RCC 7860 (cell line): ENCODE results near the gene LRIG1.
A peak's percentile ranks its signal among the peaks of the same experiment; 100 is the strongest.

Source experiments
- DNase-seq: peaks from one replicate; pipeline ENCODE4 v3.0.0-alpha.2; 2015; ENCODE audit warnings: low spot score
- FAIRE-seq: peaks from 2 replicates; lab custom pipeline; 2012; peaks lifted over from hg19 to GRCh38; lab: Jason Lieb, UNC

Gene LRIG1

DNA sequence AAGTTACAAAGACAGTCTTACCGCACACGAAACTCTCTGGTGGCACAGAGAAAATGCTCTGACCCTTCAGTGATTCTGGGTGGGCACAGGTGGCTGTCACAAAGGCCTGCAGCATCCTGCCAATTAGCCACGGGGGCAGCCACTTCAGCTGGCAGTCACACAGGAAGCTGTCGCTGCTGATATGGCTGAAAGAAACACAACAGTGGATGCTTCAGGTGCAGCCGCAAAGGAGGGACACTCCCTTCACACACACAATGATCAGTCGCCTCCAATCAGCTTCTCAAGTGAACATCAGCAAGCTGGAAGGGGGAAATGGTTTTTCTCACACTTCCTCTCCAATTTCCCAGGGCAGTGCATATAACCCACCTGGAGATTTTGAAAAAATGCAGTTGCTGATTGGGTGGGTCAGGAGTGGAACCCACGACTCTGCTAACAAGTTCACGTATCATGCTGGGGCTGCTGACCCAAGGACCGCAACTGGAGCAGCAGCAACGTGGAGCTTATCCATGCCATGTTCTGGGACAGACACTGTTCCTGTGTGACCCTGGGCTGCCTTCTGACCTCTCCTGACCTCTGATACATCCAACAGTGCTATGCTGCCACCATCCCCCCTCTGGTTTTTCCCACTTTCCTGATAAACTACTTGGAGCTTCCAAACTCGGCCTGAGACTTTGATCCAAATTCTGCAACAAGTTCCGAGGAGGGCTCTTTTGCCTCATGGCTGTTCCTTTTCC lies 106.6 kb downstream of the LRIG1 start:
- DNase-seq, result no peak
- no peak for FAIRE-seq

DNA sequence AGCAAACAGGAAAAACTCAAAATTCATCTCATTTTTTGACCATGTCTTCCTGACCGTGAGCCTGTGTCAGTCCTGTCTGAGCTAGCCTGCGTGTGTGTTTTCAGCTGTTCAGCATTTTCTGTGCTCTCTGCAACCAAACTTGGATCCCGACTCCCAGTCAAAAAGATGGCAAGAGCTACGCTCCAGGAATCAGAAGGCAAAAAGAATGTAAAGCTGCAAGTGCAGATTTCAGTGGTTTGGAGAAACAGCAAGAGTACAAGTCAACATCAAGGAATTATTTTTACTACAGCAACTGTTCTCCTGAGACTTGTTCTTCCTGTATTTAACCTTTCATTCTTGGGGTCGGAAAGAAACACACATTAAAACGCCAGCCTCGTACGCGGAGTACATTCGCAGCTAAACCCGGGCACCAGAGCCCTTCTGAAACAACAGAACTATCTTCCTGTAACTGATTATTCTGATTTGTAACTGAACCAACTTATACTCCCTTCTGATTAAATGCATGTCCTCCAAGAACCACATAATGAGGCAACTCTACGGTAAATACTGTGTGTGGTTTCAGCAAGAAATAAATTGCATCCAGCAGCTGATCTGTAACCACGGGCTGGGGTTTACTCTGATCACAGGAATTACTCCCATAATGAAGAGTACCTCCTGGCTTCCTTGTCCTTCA lies 107.4 kb downstream of the LRIG1 start:
- DNase-seq (no peak), FAIRE-seq (no peak)

DNA sequence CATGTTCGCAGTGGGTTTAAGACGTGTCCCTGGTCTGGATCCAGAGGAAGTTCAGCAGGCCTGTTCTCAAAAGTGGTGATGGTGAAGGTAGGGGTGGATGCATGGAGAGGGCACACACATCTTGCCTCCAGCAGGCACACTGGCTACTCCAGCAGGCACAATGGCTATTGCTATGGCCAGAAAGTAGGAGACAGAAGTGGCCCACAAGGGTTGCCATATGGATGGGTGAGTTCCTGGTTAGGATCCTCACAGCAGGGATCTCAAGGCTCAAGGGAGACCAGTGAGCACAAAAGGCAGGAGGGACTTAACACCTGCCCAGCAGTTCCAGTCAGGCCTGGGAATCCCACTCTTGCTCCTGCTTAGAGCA lies 107.9 kb downstream of the LRIG1 start:
- DNase-seq, result no peak
- no peak for FAIRE-seq

DNA sequence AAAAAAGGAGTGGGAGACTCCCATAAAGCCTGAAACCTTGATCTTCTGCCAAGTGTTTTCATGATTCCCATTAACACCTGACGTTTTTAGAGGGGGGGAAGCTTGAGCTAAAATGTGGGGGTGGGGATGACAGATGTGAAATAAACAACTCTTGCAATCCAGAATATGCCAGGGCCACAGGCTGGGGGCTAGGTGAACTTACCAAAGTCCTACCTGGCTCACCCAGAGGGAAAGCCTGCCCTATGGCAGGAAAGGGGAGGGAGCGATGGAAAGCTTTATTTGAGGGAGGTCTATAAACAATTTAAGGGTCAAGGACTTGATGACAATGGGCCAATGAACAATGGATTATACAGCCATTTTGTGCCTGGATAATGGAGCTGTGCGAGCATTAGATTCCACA lies 108.3 kb downstream of the LRIG1 start:
- no peak for DNase-seq

DNA sequence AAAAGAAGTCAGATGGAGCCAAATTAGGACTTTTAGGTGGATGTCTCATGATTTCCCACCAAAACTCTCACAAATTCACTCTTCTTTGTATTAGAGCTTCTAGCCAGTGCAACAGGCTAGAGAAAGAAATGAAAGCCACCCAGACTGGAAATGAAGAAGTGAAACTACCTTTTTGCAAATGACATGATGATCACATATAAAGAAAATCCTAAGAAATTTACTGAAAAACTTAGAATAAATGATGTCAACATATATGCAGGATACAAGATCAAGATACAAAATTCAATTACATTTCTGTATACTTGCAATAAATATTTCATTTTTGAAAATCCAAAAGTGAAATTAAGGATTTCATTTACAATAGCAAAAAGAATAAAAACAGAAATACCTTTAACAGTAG lies 110.8 kb downstream of the LRIG1 start:
- DNase-seq (no peak), FAIRE-seq (no peak)

More for the DNA sequence above, 108.3 kb downstream of the LRIG1 start:
- FAIRE-seq, result no peak

DNA sequence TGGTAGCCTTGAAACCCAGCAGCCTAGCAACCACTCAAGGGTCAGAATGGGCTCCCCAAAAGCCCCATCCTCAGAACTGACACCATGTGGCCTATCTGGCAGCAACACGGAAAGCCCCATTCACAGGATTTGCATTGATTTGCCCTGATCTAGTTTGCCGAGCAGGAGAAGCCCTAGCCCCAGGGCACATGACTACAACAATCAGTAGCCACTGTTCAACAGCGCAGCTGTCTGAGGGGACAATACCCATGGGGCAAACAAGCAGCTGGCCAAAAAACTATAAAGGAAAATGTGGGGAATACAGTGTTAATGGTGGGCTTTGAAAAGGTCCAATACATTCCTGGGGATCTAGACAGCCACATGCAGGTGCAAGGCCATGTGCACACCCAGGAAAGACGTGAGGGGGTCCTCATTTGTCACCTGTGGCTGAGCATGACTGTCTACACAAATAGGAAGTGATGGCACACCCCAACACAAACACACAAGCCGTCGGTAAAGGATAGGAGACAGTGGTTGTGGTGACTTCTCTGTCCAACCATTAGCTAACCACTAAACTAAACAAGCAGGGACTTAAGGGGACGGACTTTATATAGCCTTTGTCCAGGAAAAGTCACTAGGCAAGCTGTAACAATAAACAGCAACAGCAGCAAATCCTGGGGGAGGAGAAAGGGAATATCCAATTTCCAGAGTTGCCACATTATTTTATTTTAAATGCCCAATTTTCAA lies 113.7 kb downstream of the LRIG1 start:
- no peak for DNase-seq
- FAIRE-seq, result no peak

DNA sequence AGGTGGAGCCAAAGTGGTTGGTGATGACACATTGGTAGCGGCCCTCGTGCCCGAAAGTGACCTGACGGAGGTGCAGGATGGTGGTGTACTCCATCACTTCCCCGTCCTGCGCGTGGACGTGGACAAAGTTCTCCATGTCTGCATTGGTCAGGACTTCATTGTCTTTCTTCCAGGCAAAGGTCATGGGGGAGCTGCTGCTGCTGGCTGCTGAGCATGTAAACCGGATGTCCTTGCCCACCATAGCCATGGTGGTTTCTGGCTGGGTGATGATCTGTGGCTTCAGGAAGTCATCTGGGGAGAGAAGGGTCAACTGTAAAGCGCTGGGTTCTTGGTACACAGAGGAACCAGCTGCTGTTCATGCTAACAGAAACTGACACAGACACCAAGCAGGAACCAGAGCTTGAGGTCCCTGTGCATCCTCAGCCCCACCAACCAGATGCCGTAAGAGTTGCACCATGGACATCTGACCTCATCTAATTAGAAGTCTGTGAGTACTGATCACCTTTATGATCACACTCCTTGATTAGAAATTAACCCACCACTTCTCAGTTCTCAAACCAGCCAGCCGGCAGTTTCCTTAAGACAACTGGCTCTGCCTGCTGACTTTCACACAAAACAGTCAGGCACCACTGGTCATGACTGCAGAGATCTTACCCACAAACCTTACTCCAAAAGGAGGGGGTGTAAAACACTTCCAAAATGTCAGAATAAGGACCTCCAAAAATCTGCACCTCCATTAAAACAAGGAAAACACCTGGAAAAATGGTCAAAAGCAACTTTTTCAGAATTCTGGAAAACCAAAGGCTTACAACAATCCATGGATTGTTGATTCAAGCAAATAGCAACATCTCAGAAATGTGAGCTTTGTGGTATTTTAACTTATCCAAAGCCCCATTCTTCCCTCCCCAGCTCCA lies 114.6 kb downstream of the LRIG1 start:
- no peak for DNase-seq
- no peak for FAIRE-seq

DNA sequence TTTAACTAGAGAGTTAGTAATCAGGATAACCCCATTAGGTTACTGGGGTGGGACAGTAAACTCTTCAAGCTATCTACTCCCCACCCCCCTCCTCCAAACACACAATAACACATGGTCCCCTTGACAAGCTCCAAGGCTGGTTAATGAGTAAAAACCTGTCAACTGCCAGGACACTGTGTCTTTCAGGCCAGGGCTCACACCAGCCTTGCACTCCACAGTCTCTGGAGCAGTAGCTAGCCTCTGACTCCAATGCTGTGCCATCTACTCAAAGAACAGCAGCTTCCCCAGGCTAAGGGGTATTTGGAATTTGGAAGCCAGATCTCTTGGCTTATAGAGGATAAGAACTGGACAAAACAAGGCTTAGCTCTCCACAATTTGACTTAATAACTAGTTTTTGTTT lies 115.8 kb downstream of the LRIG1 start:
- DNase-seq (no peak), FAIRE-seq (no peak)

DNA sequence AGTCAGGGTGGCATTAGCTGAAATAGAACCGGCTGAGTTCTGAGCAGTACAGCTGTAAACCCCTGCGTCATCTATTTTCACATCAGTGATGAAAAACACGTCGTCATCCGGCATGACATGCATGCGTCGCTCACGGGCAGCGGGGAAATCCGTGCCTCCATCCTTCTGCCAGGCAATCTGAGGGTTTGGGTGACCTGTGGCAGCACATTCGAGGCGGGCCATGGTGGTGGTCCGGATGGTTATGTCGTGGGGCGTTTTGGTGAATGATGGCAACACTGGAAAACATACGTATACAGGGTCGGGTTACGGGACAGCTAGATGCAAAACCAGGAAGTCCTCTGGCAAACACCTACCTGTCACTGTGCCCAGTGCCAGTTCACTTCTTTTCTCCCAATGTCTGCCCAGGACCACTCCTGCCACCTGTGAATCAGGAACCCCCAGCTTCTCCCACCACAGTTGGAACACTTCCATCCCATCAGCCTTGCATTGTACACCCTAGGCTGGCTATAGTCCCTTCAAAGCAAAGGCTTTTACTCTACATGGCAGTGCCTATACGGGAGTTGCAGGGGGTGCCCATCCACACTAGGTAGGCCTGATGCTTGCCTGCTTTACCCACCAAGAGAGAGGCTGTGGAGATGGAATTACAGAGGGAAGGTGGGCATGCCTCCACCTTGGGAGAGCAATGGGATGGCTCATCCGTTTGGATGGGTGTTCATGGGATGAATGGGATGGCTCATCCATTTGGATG lies 116.7 kb downstream of the LRIG1 start:
- FAIRE-seq (no peak), DNase-seq (no peak)

DNA sequence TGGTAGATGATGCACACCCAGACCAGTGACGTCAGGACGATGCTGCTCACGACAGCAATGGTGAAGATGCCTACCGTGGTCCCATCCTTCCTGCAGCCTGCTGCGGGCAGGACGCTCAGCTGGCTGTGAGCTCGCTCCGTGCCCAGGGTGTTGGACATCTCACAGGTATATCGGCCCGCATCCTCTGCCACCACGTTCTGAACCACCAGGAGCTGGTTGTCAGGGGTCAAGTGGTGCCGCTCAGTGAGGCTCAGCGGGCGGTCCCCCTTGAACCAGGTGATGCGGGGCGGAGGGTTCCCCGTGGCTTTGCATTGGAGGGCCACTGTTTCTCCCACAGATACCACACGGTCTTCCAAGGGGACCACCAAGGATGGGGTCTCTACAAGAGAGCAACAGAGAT lies 117.8 kb downstream of the LRIG1 start:
- DNase-seq (no peak), FAIRE-seq (no peak)

DNA sequence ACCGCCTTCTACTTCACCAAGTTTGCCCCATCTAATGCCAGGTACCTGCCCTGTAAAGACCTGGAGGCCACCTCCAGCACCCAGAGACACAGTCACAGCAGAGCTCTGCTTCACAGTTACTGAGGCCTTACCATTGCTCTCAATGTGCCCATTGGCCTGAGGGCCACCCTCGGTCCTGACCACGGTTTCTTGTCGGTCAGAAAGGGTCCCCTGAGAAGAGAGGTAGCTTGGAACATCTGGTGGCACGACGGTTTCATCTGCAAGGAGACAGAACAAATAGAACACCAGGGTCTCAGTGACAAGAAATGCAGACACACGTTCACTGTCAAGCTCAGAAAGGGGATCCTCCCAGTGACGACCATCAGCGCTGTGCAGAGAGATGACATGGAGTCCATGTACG lies 118.7 kb downstream of the LRIG1 start:
- FAIRE-seq (no peak), DNase-seq (no peak)

DNA sequence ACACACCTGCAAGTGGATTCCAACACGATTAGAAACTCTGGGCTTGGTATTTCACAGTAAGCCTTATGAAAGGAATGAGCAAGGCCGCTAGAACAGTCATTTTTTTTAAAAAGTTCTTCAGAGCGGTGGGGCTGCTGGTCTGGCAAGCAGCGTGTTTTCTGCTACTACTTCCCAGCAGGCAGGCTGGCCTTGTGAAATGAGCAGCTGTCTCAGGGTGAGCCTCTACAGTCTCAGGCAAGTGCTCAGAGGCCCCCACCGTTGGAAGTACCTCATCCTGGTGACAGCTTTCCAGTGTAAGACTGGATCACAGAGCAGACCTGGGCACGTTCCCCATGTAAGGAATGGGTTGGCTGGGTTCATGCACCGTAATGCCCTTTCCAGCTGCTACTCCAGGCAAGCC lies 119.2 kb downstream of the LRIG1 start:
- no peak for DNase-seq
- FAIRE-seq, result no peak

DNA sequence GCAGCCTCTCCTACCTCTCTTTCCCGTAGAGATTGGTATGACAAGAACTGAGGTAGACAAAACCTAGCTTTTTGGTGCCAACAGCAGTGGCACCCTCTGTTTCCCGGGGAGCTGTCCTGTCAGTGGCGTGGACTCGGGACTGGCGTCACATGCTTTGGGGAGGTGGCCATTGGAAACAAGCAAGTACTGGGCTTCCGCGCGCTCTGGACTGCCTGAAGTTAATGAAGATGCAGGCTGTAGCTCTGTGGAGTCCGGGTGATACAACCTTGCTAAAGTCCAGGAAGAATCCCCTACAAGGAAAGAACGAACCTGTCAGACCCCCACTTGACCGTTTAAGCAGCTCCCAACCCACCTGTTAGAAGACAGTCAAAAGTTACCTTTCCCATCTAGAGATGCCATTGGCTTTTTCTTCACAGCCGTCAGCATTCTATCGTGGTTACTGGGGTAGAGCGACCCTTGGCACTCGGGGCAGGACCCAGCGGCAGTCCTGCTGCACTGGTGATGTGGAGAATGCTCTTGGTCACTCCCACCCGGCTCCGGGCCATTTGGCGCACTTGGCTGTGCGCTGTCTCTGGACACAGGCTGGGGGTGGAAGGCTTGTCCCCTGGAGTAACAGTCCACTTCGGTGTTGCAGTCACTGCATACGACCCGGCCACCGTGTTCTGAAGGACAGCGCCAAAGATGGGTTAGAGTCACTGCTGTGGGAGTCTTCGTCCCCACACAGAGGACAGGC lies 120.5 kb downstream of the LRIG1 start:
- no peak for FAIRE-seq

DNA sequence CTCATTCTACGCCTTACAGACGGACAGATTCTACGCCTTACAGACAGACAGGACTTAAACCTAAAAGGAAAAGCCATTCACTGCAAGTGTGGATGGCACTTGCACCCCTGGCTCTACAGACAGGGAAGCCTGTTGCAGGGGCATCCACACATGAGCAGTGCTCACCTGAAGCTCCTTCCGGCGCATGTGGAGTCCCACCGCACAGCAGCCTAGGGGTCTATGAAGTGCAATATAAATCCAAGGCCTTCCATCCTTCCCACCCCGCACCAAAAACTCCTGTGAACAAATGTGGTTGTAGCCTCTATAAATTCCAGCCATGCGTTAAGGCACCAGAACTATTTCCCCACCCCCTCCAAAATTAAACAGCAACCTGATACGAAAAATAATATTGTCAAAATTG lies 121.3 kb downstream of the LRIG1 start:
- FAIRE-seq (no peak), DNase-seq (no peak)

More for the DNA sequence above, 120.5 kb downstream of the LRIG1 start:
- DNase-seq, result no peak

DNA sequence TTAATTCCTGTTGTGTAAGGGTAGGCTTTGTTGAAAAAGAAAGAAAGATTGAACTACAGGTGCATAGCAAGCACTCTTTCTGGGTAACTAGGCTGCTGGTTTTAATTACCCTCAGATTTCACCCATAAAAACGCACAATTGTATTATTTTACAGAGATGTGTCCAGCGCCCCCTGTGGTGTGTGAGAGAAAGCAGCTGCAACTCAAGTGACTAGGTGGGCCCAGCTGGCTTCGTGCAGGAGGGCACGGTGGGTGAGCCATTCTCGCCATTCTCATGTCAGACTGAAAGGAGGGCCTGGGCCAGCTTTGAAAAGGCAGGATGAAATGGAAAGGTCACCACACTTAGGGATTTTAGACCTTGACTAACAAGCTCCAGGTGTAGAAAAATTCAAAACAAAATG lies 122.6 kb downstream of the LRIG1 start:
- DNase-seq, result no peak
- FAIRE-seq, result no peak

DNA sequence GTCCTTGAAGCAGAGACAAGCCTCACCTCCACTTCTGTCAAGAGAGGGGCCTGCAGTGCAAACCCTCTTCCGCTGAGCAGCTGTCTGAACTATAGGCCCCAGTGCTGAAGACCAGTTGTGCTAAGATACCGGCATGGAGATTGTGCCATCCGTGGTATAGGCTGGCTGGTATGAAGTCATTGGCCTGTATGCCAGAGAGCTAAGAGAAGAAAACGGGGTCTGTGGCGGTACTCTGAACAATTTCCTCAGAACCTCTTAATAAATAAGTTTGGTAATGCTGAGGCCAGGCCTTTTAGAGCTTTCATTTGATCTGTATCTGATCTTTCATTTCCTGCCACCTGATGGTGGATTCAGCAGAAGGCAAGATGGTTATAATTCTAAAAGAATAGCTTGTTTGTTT lies 123.0 kb downstream of the LRIG1 start:
- DNase-seq, result no peak
- FAIRE-seq, result no peak

DNA sequence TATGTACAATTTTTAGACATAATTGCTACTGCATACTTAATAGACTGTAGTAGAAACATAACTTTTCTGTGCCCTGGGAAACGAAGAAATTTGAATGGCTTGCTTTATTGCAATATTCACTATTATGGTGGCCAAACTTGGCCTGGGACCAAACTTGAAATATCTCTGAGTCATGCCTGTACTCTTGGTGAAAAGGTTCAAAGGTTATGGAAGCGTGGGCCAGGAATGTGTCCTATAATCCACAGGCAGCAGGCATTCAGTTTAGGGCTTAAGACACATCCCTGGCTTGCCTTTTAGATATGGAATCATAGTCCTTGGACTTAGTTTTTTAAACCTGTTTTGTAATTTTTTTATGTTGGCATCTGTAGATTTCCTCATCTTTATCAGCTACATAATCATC lies 124.3 kb downstream of the LRIG1 start:
- peak; percentile 34 for FAIRE-seq
- peak; percentile 27 for DNase-seq

DNA sequence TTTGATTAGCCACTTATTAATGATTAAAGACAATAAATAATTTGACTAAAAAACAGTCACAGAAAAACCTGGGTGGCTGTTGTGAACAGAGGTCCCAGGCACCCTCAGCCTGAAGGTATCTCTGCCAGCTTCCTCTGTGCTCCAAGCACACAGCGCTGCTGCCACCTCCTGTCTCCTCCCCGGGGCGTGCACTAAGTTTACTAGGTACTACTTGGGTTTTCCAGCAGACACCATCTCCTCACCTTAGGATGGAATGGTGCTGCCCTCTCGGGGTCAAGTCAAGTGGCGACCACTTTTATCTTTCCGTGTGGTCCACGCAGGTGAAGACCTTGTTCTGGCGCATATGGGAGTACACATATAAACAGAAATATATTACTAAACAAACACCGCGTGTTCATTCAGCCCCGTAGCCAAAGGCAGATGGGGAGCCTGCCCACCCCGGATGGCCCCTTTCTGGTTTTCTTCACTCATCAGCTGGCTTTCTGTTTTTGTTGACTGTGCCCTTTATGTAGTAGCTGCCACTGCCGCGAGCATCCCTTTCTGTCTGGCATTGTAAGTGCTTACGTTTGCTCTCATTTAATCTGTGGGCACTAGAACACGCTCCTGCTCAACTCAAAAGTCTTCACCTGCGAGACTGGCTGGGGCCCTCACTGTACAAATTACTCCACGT lies 128.0 kb downstream of the LRIG1 start:
- FAIRE-seq (no peak), DNase-seq (no peak)

DNA sequence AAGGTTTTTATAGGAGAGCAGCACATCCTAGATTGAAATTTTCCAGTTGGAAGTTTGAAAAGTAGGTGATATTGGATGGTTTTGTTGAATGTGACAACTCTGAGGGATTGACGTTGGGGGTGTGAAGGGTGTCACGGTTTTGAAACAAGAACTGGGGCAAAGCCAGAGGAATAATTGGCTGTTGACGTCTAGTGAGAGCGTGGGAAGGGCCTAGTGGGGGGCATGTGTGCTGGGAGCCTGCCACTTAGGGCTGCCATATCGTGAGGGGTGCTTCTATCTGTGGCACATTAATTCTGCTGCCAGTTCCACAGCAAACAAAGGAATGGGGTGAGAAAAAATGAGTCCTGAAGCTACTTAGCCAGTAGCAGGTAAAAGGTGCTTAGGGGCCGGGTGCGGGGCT lies 129.4 kb downstream of the LRIG1 start:
- no peak for DNase-seq
- FAIRE-seq, result no peak
